K562 (cell line): ENCODE results near the gene TCFL5.

Experiments
- FOXK2 ChIP-seq, 2 experiments: fragments of 450-650 bp; IDR thresholded peaks in 1 of 2; conservative IDR thresholded peaks in 1 of 2; 2 replicates each; pipeline ENCODE4 v1.6.1; 2016; ENCODE audit warnings: low read depth in 2 of 2, mild to moderate bottlenecking in 1 of 2
- MXI1 ChIP-seq: IDR thresholded peaks from 2 replicates; pipeline ENCODE4 v1.6.1; 2011; ENCODE audit warnings: low read depth, mild to moderate bottlenecking, improper control_type of control experiment, low read length
- POLR2A ChIP-seq: fragments of 450-650 bp; conservative IDR thresholded peaks from 2 replicates; pipeline ENCODE4 v1.6.1; 2016
- POLR2AphosphoS5 ChIP-seq: IDR thresholded peaks from 2 replicates; pipeline ENCODE4 v1.6.1; 2011; ENCODE audit warnings: mild to moderate bottlenecking, low read depth, low read length, moderate library complexity; ENCODE audit not compliant: control insufficient read depth, insufficient read depth
- USF2 ChIP-seq: sonication (generic); formaldehyde crosslinking; IDR thresholded peaks from 2 replicates; pipeline ENCODE4 v1.5.0; 2020; ENCODE audit warnings: missing genetic modification reagents
- ZBTB49 ChIP-seq: sonication (generic); formaldehyde crosslinking; IDR thresholded peaks from 2 replicates; pipeline ENCODE4 v1.8.0; 2022; ENCODE audit warnings: missing genetic modification reagents, mild to moderate bottlenecking, borderline replicate concordance
- ZFX ChIP-seq: sonication (generic); formaldehyde crosslinking; IDR thresholded peaks from 2 replicates; pipeline ENCODE4 v1.8.0; 2022; ENCODE audit warnings: mild to moderate bottlenecking, missing genetic modification reagents, moderate library complexity
- TF ChIP-seq, protein P1 (sequence below), 2 experiments: fragments of 450-650 bp; conservative IDR thresholded peaks; 2 replicates each; pipeline ENCODE4 v1.6.1; 2017; ENCODE audit warnings: mild to moderate bottlenecking in 2 of 2, moderate library complexity in 2 of 2
- TF ChIP-seq, protein P2 (sequence below), 3 experiments: IDR thresholded peaks in 2 of 3; conservative IDR thresholded peaks in 1 of 3; 2 replicates each; pipeline ENCODE4 v1.5.1; 2011 to 2012; ENCODE audit warnings: low read length in 3 of 3, mild to moderate bottlenecking in 3 of 3, control low read depth in 2 of 3, improper control_type of control experiment in 1 of 3, inconsistent platforms in 1 of 3, low read depth in 1 of 3, mixed read lengths in 1 of 3, moderate library complexity in 1 of 3; ENCODE audit not compliant: insufficient read depth in 2 of 3

GRCh38 chr20:62875419-62876361, 14.1 kb upstream of the TCFL5 start:
- TF ChIP-seq POLR2AphosphoS5 = no peak
- peak; percentile 94 for TF ChIP-seq USF2 (CRISPR knock-in tag)
- TF ChIP-seq, protein P1, sequence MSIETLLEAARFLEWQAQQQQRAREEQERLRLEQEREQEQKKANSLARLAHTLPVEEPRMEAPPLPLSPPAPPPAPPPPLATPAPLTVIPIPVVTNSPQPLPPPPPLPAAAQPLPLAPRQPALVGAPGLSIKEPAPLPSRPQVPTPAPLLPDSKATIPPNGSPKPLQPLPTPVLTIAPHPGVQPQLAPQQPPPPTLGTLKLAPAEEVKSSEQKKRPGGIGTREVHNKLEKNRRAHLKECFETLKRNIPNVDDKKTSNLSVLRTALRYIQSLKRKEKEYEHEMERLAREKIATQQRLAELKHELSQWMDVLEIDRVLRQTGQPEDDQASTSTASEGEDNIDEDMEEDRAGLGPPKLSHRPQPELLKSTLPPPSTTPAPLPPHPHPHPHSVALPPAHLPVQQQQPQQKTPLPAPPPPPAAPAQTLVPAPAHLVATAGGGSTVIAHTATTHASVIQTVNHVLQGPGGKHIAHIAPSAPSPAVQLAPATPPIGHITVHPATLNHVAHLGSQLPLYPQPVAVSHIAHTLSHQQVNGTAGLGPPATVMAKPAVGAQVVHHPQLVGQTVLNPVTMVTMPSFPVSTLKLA (conservative IDR thresholded peaks at IDR 0.05) = no peak
- no peak for TF ChIP-seq FOXK2 (conservative IDR thresholded peaks at IDR 0.05 in 1 of 2, IDR thresholded peaks at IDR 0.05 in 1 of 2; ENCODE audit: low read depth in 2 of 2)
- no peak for TF ChIP-seq ZBTB49 (CRISPR knock-in tag)
- TF ChIP-seq ZFX (CRISPR knock-in tag) = peak; percentile 51; the same call in 1 of the 2 replicates
- TF ChIP-seq POLR2A = no peak
- TF ChIP-seq, protein P2, sequence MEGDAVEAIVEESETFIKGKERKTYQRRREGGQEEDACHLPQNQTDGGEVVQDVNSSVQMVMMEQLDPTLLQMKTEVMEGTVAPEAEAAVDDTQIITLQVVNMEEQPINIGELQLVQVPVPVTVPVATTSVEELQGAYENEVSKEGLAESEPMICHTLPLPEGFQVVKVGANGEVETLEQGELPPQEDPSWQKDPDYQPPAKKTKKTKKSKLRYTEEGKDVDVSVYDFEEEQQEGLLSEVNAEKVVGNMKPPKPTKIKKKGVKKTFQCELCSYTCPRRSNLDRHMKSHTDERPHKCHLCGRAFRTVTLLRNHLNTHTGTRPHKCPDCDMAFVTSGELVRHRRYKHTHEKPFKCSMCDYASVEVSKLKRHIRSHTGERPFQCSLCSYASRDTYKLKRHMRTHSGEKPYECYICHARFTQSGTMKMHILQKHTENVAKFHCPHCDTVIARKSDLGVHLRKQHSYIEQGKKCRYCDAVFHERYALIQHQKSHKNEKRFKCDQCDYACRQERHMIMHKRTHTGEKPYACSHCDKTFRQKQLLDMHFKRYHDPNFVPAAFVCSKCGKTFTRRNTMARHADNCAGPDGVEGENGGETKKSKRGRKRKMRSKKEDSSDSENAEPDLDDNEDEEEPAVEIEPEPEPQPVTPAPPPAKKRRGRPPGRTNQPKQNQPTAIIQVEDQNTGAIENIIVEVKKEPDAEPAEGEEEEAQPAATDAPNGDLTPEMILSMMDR (IDR thresholded peaks at IDR 0.05 in 2 of 3, conservative IDR thresholded peaks at IDR 0.05 in 1 of 3; ENCODE audit: insufficient read depth in 2 of 3, low read depth in 1 of 3, low read length in 3 of 3) = peak; percentile 84 to 95 (median 94)
- TF ChIP-seq MXI1 = no peak
